Measurements from ENCODE around the gene SYTL4.
"Not testable (repeated sequence)": the region's sequence is repeated elsewhere in the genome, so short reads cannot be mapped to it uniquely, and the experiment has no call there.

The SYTL4 gene

GRCh38 chrX:100731441-100732281, at the start of gene SYTL4:
SYTL4 (minus strand) TSS chrX:100732121; CDS start chrX:100702037, 30,084 bp downstream.
- no peak for DNase-seq

DNA sequence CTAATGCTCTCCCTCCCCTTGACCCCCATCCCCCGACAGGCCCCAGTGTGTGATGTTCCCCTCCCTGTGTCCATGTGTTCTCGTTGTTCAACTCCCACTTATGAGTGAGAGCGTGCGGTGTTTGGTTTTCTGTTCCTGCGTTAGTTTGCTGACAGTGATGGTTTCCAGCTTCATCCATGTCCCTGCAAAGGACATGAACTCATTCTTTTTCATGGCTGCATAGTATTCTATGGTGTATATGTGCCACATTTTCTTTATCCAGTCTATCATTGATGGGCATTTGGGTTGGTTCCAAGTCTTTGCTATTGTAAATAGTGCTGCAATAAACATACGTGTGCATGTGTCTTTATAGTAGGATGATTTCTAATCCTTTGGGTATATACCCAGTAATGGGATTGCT, 37.5 kb upstream of the SYTL4 start:
- DNase-seq = not testable (repeated sequence)

DNA sequence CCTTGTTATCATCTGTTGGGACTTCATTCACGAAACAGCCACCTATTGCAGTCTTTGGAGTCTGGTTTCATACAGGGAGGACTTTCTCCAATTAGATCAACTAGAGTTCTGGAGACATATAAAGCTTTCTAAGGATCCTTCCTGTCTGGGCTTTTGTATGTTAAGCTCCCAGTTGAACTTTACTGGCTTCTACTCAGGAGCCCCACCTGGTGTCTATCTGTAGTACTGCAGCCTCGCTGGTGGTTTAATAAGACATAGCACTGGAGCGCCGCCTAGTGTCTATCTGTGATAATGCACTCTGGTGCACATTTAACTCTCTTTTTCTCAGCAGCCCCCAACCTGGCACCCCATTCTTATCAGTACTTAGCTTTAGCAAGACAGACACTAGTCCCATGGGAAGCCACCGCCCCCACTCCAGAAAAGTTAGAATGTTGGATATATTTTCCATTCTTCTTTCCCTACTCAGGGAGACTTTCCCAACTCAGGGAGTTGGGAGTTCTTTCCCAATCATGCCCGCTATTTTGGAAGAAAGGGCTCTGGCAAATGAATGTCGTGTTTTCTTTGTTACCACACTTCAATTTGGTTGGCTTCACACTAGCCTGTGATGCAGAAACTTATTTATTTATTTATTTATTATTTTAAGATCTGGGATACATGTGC, 36.9 kb upstream of the SYTL4 start:
- peak; percentile 3 for DNase-seq

- DNase-seq = no peak
Measured at GRCh38 chrX:100750883-100751282, 19.0 kb upstream of the SYTL4 start.

DNA sequence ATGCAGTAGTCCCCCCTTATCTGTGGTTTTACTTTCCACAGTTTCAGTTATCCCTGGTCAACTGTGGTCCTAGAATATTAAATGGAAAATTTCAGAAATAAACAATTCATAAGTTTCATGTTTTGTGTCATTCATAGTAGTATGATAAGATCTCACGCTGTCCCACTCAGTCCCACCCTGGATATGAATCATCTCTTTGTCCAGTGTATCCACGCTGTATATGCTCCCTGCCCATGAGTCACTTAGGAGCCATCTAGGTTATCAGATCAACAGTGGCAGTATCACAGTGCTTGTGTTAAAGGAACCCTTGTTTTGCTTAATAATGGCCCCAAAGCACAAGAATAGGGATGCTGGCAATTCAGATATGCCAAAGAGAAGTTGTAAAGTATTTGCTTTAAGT, 16.2 kb upstream of the SYTL4 start:
- DNase-seq = no peak

DNA sequence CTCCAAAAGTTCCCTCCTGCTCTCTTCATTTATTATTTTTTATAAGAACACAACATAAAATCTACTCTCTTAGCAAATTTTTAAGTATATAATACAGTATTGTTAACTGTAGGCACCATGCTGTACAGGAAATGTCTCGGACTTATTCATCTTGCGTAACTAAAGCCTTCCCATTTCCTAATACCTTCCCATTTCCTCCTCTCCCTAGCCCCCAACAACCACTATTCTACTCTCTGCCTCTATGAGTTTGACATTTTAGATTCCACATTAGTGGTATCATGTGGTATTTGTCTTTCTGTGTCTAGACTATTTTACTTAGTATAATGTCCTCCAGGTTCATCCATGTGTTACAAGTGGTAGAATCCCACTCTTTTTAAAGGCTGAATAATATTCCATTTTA, 15.8 kb upstream of the SYTL4 start:
- DNase-seq = no peak

DNA sequence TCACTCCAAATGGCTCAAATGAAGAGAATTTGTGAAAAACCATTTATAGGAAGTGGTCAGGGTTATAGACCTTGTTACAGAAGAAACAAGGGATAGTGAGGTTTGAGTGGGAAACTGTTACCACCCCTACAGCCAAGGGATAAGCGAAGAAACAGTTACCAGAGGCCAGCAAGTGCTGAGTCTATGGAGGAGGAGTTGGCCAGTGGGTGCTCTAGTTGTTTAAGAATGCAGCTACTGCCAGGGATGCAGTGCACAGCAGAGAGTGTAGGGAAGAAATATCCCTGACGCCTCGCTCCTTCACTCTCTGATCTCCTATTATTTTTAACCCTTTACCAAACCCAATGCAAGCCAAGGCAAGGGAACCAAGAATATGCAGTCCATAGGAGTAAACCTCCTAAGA, 15.2 kb upstream of the SYTL4 start:
- DNase-seq = no peak

DNA sequence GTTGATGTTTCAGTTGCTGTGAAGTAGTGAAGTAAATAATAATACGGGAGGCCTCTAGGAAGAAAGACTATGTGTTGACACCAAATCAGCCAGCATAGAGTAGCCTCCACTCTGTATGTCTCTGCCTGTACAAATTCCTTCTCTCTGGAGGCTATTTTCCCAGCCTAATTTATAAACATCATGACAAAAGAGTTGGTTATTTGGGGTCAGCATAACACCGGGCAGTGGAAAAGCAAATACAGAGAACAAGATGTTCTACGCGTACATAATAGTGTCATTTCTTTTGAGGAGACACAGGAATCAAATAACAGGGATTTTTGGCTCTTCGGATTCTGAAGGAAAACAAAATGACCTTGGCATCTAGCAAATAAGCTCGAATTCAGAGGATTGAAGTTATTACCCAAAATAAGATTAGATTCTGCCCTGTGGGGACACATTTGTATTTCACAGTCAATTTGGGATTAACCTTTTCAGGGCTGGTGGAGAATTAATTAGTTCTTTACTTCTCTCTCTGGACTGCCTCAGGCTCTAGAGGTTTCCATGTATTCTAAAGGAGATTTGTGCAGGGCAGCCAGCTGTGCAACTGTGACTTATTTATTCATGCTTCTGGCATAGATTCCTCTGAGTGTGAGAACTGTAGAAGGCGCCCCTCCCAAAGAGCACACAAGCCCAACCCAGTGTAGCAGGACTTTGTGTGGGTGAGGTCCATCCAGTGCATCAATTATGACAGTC, 14.1 kb upstream of the SYTL4 start:
- no peak for DNase-seq

- DNase-seq = no peak
Measured at GRCh38 chrX:100745205-100745604, 13.3 kb upstream of the SYTL4 start.

GRCh38 chrX:100743009-100743607, 11.2 kb upstream of the SYTL4 start:
- DNase-seq = no peak

- not testable (repeated sequence) for DNase-seq
Measured at GRCh38 chrX:100724006-100724405, 7.9 kb downstream of the SYTL4 start.

GRCh38 chrX:100721328-100721727, 10.6 kb downstream of the SYTL4 start:
- DNase-seq = no peak

DNA sequence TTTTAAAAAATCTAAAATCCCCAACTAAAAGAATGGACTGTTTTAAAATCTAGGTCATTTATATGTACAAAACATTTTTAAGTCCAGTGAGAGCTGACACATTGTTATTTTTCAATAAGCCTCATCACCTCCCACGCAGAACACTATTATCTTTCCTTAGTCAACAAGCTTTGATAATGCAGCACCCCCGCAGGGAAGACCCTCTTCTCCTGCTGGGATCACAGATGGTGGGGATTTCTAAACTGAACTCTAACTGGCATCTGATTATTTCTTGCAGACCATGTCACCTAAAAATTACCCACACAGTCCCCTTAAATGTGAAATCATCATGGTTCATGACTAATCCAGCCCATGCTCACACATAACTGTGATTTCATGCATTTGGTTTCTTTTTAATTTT, 11.6 kb downstream of the SYTL4 start:
- DNase-seq = no peak

DNA sequence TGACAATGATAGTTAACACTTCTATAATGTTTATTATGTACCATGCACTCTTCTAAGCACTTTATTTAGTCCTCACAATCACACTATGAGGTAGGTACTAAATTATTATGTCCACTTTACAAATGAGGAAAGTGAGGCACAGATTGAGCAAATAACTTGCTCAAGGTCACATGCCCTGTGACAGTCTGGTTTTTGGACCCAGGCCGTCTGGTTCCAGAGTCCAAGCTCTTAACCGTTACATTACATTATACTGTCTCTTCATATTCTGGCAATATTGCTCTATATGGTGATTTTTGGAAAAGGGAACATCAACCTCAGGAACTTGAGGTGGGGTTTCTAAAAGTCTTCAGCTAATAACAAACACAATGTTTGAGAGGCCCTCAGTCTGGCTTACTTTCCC, 12.8 kb downstream of the SYTL4 start:
- no peak for DNase-seq

DNA sequence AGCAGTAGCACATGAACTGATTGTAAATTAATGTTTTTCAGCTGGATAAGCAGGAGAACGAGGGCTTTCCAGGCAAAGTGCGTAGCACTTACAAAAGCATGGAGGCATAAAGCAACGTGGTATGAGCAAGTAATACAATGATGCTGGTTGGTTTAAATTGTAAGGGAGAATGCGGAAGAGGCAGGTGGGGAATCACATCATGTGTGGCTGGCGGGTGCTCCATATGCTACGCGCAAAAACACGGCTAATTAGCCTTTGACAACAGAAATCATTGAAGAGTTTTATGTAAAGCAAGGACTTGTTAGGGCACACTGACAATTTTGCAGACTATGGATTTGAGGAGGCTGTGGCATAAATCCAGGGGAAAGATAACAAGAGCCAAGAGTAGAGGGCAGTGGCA, 14.6 kb downstream of the SYTL4 start:
- DNase-seq = no peak

DNA sequence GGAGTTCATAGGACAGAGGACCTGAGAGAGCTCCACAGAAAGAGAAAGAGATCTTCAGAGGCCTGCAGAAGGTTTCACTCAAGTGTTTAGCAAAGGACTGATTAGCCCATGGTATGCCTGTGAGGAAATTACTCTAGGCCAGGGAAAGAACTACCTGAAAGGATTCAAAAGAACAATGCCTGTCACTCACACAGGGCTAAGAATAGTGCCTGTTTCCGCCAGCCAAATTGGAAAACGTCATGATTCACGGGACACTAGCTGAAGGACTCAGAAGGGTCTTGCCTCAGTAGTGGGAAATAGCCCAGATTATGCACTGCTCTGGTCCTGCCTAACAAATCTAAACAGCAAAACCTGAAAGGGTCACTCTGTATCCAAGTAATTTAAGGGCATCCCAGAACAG, 21.1 kb downstream of the SYTL4 start:
- no peak for DNase-seq

- no peak for DNase-seq
Measured at GRCh38 chrX:100704581-100705203, 27.2 kb downstream of the SYTL4 start.

GRCh38 chrX:100700809-100701208, 31.1 kb downstream of the SYTL4 start:
- no peak for DNase-seq

DNA sequence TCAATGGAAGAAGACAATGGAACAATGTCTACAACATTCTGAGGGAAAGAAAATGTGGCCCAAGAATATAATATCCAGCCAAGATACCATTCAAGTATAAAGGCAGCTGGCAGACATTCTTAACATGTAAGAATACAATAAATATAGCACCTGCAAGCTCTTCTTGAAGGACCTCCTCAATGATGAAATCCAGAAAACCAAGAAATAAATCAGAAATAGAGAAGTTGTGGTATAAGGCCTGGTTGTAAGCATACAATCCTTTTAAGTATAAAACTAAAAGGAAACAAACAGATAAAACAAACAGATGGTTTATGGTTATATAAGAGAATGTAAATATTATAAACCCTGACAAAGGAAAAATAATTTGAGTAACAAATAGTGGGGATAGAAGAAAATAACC, 33.4 kb downstream of the SYTL4 start:
- no peak for DNase-seq

GRCh38 chrX:100696699-100697351, 35.1 kb downstream of the SYTL4 start:
- no peak for DNase-seq

- DNase-seq = no peak
Measured at GRCh38 chrX:100695991-100696390, 35.9 kb downstream of the SYTL4 start.

GRCh38 chrX:100695302-100695701, 36.6 kb downstream of the SYTL4 start:
- DNase-seq = no peak

Data from NCI-H510A (cell line).